Neural progenitor cell (in vitro differentiated cells): ENCODE measurements around the gene ASTN2.

ENCODE experiments used
- CTCF ChIP-seq: fragments of 200-600 bp; sonication (generic); IDR thresholded peaks from 2 replicates; pipeline ENCODE4 v1.5.1; 2017; ENCODE audit warnings: antibody characterized with exemption, mild to moderate bottlenecking
- EZH2 ChIP-seq: fragments of 200-600 bp; sonication (generic); IDR thresholded peaks from 2 replicates; pipeline ENCODE4 v1.6.1; 2017; ENCODE audit warnings: antibody characterized with exemption, mild to moderate bottlenecking, moderate library complexity

GRCh38 chr9:117379341-117379740, 35.5 kb downstream of the ASTN2 start:
- TF ChIP-seq EZH2 (no peak), CTCF (no peak)
